Neural cell (in vitro differentiated cells): ENCODE measurements around the gene SARNP. TPM values are rescaled to one million over a fixed set of nuclear protein-coding genes. Genes with fewer than 3 reads are reported as not detected.
A peak's percentile ranks its signal among the peaks of the same experiment; 100 is the strongest.

ENCODE experiments used
- H2AFZ ChIP-seq: fragments of 200-600, 300-800 bp; sonication (generic), shearing (Covaris generic); 2 replicates; pipeline ENCODE4 v1.6.0; 2014; ENCODE audit warnings: low read depth, mild to moderate bottlenecking, antibody characterized with exemption, low read length, moderate library complexity
- H3F3A ChIP-seq: fragments of 200-600 bp; shearing (Covaris generic); 2 replicates; pipeline ENCODE4 v1.6.1; 2016; ENCODE audit warnings: mild to moderate bottlenecking, moderate library complexity, mixed read lengths, antibody characterized with exemption, low read length; ENCODE audit not compliant: insufficient read depth, poor library complexity, severe bottlenecking
- H3K27ac ChIP-seq: fragments of 200-600, 300-800 bp; sonication (generic), shearing (Covaris generic); 2 replicates; pipeline ENCODE4 v1.5.1; 2014; ENCODE audit warnings: mild to moderate bottlenecking, low read length, moderate library complexity
- H3K27me3 ChIP-seq: fragments of 300-800, 200-600 bp; sonication (generic), shearing (Covaris generic); 2 replicates; pipeline ENCODE4 v1.6.0; 2014; ENCODE audit warnings: mild to moderate bottlenecking, low read depth, low read length, moderate library complexity; ENCODE audit not compliant: insufficient read depth
- H3K36me3 ChIP-seq: fragments of 300-800, 200-600 bp; sonication (generic), shearing (Covaris generic); 2 replicates; pipeline ENCODE4 v1.5.1; 2014; ENCODE audit warnings: mild to moderate bottlenecking, antibody characterized with exemption, low read length, moderate library complexity; ENCODE audit not compliant: insufficient read depth
- H3K4me2 ChIP-seq: fragments of 300-800, 200-600 bp; sonication (generic), shearing (Covaris generic); 2 replicates; pipeline ENCODE4 v1.6.0; 2014; ENCODE audit warnings: mild to moderate bottlenecking, low read length
- H3K4me3 ChIP-seq: fragments of 300-800, 200-600 bp; sonication (generic), shearing (Covaris generic); 2 replicates; pipeline ENCODE4 v1.5.1; 2014; ENCODE audit warnings: mild to moderate bottlenecking, low read length, moderate library complexity
- H3K79me2 ChIP-seq: fragments of 200-600 bp; shearing (Covaris generic); replicated peaks from 2 replicates; pipeline ENCODE4 v1.6.0; 2014; ENCODE audit warnings: mild to moderate bottlenecking, low read length, moderate library complexity; ENCODE audit not compliant: insufficient read depth
- H3K9ac ChIP-seq: fragments of 300-800, 200-600 bp; sonication (generic), shearing (Covaris generic); 2 replicates; pipeline ENCODE4 v1.6.1; 2016; ENCODE audit warnings: mild to moderate bottlenecking, low read length, mixed read lengths
- H3K9me2 ChIP-seq: fragments of 200-600 bp; shearing (Covaris generic); 2 replicates; pipeline ENCODE4 v1.6.1; 2016; ENCODE audit warnings: mild to moderate bottlenecking, low read length, mixed read lengths; ENCODE audit not compliant: insufficient read depth
- H3K9me3 ChIP-seq: fragments of 200-600, 300-800 bp; sonication (generic), shearing (Covaris generic); 2 replicates; pipeline ENCODE4 v1.6.1; 2016; ENCODE audit warnings: mild to moderate bottlenecking, mixed run types, low read length, moderate library complexity, mixed read lengths
- H4K20me1 ChIP-seq: fragments of 200-600 bp; shearing (Covaris generic); 2 replicates; pipeline ENCODE4 v1.6.1; 2016; ENCODE audit warnings: mild to moderate bottlenecking, mixed run types; ENCODE audit not compliant: insufficient read depth
- CTCF ChIP-seq: fragments of 450-650 bp; IDR thresholded peaks from 2 replicates; pipeline ENCODE4 v1.5.1; 2014; ENCODE audit warnings: antibody characterized with exemption, mild to moderate bottlenecking, moderate library complexity; ENCODE audit not compliant: poor library complexity, severe bottlenecking
- EP300 ChIP-seq: fragments of 450-650 bp; conservative IDR thresholded peaks from 2 replicates; pipeline ENCODE4 v1.6.1; 2014; ENCODE audit warnings: antibody characterized with exemption, mild to moderate bottlenecking, moderate library complexity; ENCODE audit not compliant: poor library complexity, severe bottlenecking
- EZH2 ChIP-seq: fragments of 200-600, 300-800 bp; shearing (Covaris generic), sonication (generic); IDR thresholded peaks from 2 replicates; pipeline ENCODE4 v1.6.1; 2014; ENCODE audit warnings: antibody characterized with exemption, low read length, borderline replicate concordance, mild to moderate bottlenecking; ENCODE audit not compliant: insufficient read depth, poor library complexity, severe bottlenecking
- MXI1 ChIP-seq: fragments of 450-650 bp; conservative IDR thresholded peaks from 2 replicates; pipeline ENCODE4 v1.6.1; 2014; ENCODE audit warnings: antibody characterized with exemption, mild to moderate bottlenecking; ENCODE audit not compliant: poor library complexity, severe bottlenecking
- POLR2AphosphoS5 ChIP-seq: IDR thresholded peaks from 2 replicates; pipeline ENCODE4 v1.6.1; 2012
- RAD21 ChIP-seq: fragments of 450-650 bp; conservative IDR thresholded peaks from 2 replicates; pipeline ENCODE4 v1.6.1; 2014; ENCODE audit warnings: antibody characterized with exemption, mild to moderate bottlenecking, moderate library complexity
- REST ChIP-seq: IDR thresholded peaks from 2 replicates; pipeline ENCODE4 v1.6.1; 2012; ENCODE audit warnings: borderline replicate concordance
- SMC3 ChIP-seq: fragments of 450-650 bp; conservative IDR thresholded peaks from 2 replicates; pipeline ENCODE4 v1.6.1; 2014; ENCODE audit warnings: antibody characterized with exemption, mild to moderate bottlenecking, moderate library complexity; ENCODE audit not compliant: poor library complexity
- TAF1 ChIP-seq: IDR thresholded peaks from 2 replicates; pipeline ENCODE4 v1.6.1; 2012; ENCODE audit warnings: low read depth
- polyA plus RNA-seq: library from polyadenylated mRNA; depleted of rRNA; stranded (reverse); fragments of >200 nt; gene quantifications from 2 replicates; pipeline ENCODE4 v1.2.3, GENCODE V29; 2014

The SARNP gene
- polyA plus RNA-seq, 1 donor from 2014 or later: 332 TPM

- Histone ChIP-seq H3K27me3 (no peaks in the 10 kb centered on the region), H3K36me3 (peaks cover 12% of the 10 kb centered on the region), H3K9ac (no peak overlapping the region), H3K9me3 (no peaks in the 10 kb centered on the region), H3F3A (no peaks in the 10 kb centered on the region), H3K4me3 (no peak overlapping the region), H4K20me1 (no peaks in the 10 kb centered on the region), H2AFZ (no peak overlapping the region), H3K27ac (no peak overlapping the region), H3K9me2 (no peaks in the 10 kb centered on the region), H3K4me2 (no peak overlapping the region), H3K79me2 (peaks cover 37% of the 10 kb centered on the region)
- no peak for TF ChIP-seq REST
- no peak for TF ChIP-seq CTCF
- TF ChIP-seq RAD21: no peak
- TF ChIP-seq EZH2: no peak
- TF ChIP-seq TAF1: no peak
- TF ChIP-seq SMC3: no peak
- no peak for TF ChIP-seq POLR2AphosphoS5
- no peak for TF ChIP-seq EP300
- TF ChIP-seq MXI1: no peak
These were observed 4.7 kb upstream of the SARNP start for GRCh38 chr12:55822228-55822627.

GRCh38 chr12:55820679-55821078 lies 3.2 kb upstream of the SARNP start:
- Histone ChIP-seq H2AFZ (no peak overlapping the region), H4K20me1 (no peaks in the 10 kb centered on the region), H3K9me3 (no peaks in the 10 kb centered on the region), H3K9ac (no peak overlapping the region), H3K79me2 (peaks cover 43% of the 10 kb centered on the region), H3K27ac (no peak overlapping the region), H3F3A (no peaks in the 10 kb centered on the region), H3K9me2 (no peaks in the 10 kb centered on the region), H3K4me3 (no peak overlapping the region), H3K27me3 (no peaks in the 10 kb centered on the region), H3K36me3 (peaks cover 12% of the 10 kb centered on the region), H3K4me2 (no peak overlapping the region)
- TF ChIP-seq TAF1 (no peak), CTCF (peak; percentile 17), RAD21 (no peak)
